K562 (cell line): ENCODE results near the gene PAFAH1B2. TPM values are rescaled to one million over a fixed set of nuclear protein-coding genes. Genes with fewer than 3 reads are reported as not detected.
A peak's percentile ranks its signal among the peaks of the same experiment; 100 is the strongest.

Source experiments
- ATF6 ChIP-seq: sonication (generic); formaldehyde crosslinking; IDR thresholded peaks from 2 replicates; pipeline ENCODE4 v1.4.0; 2020; ENCODE audit warnings: mild to moderate bottlenecking, missing genetic modification reagents
- CBX1 ChIP-seq: sonication (generic); IDR thresholded peaks from 2 replicates; pipeline ENCODE4 v1.6.1; 2016; ENCODE audit warnings: antibody characterized with exemption, low read depth, mild to moderate bottlenecking
- CREM ChIP-seq: IDR thresholded peaks from 2 replicates; pipeline ENCODE4 v1.6.1; 2014; ENCODE audit warnings: antibody characterized with exemption, low read depth
- MAX ChIP-seq: sonication (generic); formaldehyde crosslinking; IDR thresholded peaks from 2 replicates; pipeline ENCODE4 v1.9.0; 2022; ENCODE audit warnings: mild to moderate bottlenecking, missing genetic modification reagents
- MGA ChIP-seq: fragments of 450-650 bp; IDR thresholded peaks from 2 replicates; pipeline ENCODE4 v1.6.1; 2016; ENCODE audit warnings: mild to moderate bottlenecking, moderate library complexity
- MLLT1 ChIP-seq, 2 experiments: fragments of 450-650 bp; IDR thresholded peaks; 2 replicates each; pipeline ENCODE4 v1.6.1; 2016
- ZBTB2 ChIP-seq: fragments of 450-650 bp; IDR thresholded peaks from 2 replicates; pipeline ENCODE4 v1.6.1; 2016; ENCODE audit warnings: antibody characterized with exemption
- ZNF695 ChIP-seq: fragments of 450-650 bp; formaldehyde crosslinking; IDR thresholded peaks from 2 replicates; pipeline ENCODE4 v1.4.0; 2020; ENCODE audit warnings: mild to moderate bottlenecking, moderate library complexity
- ZNF785 ChIP-seq: fragments of 250-450 bp; sonication (Bioruptor Pico); IDR thresholded peaks from 2 replicates; pipeline ENCODE4 v1.4.0; 2020; ENCODE audit warnings: mild to moderate bottlenecking
- polyA plus RNA-seq, 8 experiments: library from polyadenylated mRNA; depleted of rRNA in 4 of 8; stranded (reverse) in 5 of 8; unstranded in 3 of 8; fragments of >200 nt; fragmentation: Nextera tagmentation in 2 of 8; fragmentation: Illumina TruSeq in 1 of 8; extraction: Ambion mirVana in 2 of 8; extraction: Trizol in 1 of 8; gene quantifications; 2 replicates each; pipeline versions ENCODE4 v1.2.1 to v1.2.3, GENCODE V29; 2011 to 2014; ENCODE audit warnings: inconsistent platforms in 1 of 8, missing spikeins in 1 of 8
- total RNA-seq, 7 experiments: library from RNA; depleted of rRNA in 6 of 7; stranded (reverse); fragments of >200 nt in 6 of 7; fragmentation: Illumina TruSeq in 2 of 7; extraction: Trizol in 2 of 7; gene quantifications; 2 replicates each; pipeline versions ENCODE4 v1.2.1 to v1.2.3, GENCODE V29; 2011 to 2021; ENCODE audit warnings: low replicate concordance in 1 of 7

PAFAH1B2 gene
- total and polyA plus RNA-seq, 9 of the 15 experiments (the other 6 are each of a cell fraction or from before 2014, with no cell fraction given), result 27.8 to 94.7 (median 64.9) TPM

GRCh38 chr11:117180661-117181585 is 36.8 kb downstream of the PAFAH1B2 start (continued):
- TF ChIP-seq MGA, result peak; percentile 87
- TF ChIP-seq ZNF785, result no peak
- TF ChIP-seq MLLT1 (IDR thresholded peaks at IDR 0.05), result peak in 1 of 2 experiments; percentile 94; a peak in 2 of 4 replicates
- TF ChIP-seq MAX, result peak; percentile 93
- 0 out of 2 replicates have a peak, but pooled peaks have one; percentile 38 for TF ChIP-seq CBX1
- TF ChIP-seq ZBTB2, result 0 out of 2 replicates have a peak, but pooled peaks have one; percentile 24
- TF ChIP-seq ZNF695 (CRISPR knock-in tag), result 0 out of 2 replicates have a peak, but pooled peaks have one; percentile 30
- TF ChIP-seq ATF6, result no peak
- TF ChIP-seq CREM, result peak; percentile 77
